Globus pallidus (tissue), 1 donor: ENCODE data around the gene TSPAN13.

Source experiments
- DNase-seq: peaks from one replicate; pipeline ENCODE4 v3.0.0-alpha.2; 2015; ENCODE audit warnings: low spot score

TSPAN13 gene

DNA sequence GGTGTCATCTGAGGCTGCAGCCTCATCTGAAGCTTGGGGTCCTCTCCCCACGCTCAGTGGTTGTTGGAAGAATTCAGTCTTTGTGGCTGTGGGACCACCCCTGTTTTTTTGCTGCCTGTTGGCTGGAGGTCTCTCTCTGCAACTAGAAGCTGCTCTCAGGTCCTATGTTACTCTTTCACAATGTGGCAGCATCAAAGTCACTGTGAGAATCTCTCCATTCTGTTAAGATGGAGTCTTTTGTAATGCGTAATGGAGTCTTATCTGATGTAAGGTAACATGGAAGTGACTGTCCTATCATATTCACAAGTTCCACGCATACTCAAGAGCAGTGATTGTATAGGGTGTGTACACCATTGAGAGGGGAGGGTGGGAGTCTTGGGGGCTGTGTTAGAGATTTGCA is 24.9 kb downstream of the TSPAN13 start:
- no peak for DNase-seq

DNA sequence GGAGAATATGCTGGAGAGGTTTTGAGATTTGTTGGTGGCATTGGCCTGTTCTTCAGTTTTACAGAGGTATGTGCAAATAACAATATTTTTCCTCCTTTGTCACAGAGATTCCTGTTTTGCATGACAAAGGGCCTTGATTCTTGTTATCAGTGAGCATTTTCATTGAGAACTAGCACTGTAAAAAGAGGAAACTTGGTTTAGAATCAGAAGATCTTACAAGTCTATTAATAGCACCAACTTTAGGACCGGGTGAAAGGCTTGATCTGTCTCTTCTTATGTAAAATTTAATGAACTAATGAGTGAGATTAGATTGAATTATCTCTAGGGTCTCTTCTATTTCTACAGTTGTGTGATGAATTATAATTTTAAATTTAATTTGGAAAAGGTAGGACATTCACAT is 25.5 kb downstream of the TSPAN13 start:
- no peak for DNase-seq

DNA sequence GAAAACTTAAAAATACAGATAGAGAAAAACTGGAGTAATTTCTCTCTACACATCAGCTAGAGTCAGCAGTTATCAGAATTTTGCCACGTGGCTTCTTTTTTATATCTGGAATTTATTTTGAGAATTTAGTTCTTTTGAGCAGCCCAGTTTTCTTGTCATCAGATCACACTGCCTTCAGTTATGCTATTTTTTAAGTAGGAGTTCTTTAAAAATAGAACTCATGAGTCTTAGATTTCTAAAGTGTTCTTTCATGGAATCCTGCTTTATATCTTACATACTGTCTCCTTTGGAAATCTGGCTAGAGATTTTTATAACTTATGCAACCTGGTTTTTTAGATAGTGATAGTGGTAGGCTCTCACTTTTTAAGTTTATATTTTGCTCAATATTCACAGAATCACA is 27.0 kb downstream of the TSPAN13 start:
- no peak for DNase-seq

DNA sequence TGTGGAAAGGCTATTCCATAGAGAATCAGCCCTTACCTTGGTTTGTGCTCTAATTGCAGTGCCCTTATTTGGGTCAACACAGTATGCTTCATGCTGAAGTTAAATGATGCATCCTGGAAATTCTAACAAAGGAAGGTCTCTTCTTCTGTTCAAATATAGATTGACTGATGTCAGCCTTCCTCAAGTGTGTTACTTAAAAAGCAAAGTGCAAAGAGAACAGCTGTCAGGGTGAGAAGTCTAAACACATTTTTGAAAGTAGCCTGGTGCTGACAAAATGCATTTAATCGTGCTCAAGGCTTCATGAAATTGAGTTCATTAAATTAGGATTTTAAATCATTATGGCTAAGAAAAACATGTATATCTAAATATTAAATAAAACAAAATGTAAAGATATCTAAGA is 31.8 kb downstream of the TSPAN13 start:
- no peak for DNase-seq

DNA sequence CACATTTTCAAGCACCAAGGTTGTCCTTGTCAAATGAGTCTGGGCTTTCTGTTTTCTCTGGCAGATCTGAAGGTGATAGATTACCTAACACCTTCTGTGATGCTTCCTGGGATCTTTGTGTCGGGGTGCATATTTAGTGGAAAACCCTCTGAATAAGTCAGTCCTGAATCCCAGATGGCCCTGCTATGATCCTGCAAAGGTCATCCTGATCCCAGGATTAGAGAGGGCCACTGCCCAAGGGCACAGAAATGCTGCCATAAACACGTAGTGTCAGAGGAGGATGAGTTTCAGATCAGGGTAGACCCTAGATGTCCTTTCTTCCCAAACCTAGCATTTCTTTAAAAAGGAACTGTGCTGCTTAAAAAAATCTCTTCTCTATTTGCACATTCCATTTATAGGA is 32.3 kb downstream of the TSPAN13 start:
- no peak for DNase-seq

DNA sequence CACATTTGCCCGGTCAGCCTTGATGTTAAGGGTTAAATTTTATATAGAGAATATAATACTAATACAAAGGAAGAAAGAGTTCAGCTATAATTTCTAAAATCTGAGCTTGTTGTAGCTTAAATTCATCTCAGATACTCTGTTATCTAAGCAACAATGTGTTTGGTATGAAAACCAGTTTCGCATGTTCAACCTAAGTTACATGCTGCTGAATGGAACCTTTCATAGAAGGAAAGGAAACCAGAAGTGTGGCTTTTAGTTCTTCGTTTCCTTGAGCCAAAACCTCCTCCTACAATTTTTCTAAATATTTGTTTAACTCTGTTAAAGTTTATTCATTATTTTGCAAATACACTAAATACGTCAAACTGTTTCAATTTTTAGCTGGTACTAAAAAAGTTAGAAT is 32.7 kb downstream of the TSPAN13 start:
- DNase-seq, result no peak

DNA sequence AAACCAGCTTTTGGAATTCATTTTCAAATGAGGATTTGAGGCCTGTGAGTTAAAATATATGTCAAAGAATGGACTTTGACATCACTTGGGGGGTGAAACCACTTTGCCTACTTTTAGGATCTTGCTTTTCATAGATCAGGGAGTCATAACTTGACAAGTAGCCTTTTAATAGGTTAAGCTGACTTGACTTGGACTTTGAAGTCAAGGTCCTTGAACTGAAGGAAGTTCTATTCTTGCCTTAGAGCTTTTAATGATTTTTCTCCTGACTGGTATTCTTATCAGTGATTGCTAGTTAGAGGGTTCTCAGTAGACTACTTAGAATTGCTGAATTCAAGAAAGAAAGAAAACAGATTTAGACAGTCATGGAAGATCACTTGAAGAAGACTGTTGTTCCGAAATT is 33.6 kb downstream of the TSPAN13 start:
- DNase-seq, result no peak

DNA sequence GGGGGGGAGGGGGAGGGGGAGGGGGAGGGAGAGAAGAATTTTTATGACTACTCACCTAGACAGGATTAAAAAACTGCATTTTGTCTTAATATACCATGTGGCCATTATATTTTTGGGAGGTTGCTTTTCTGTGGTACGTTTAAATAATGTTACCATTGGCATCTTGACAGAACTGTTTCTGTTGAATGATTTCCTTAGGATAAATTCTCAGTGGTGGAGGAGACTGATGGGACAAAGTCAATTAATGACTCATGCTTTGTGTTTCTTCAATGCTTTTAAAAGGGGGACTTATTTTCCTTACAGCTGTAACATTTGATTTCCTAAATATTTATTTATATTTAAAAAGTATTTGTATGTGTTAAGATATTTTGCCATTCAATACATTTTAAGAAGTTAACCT is 37.5 kb downstream of the TSPAN13 start:
- DNase-seq, result no peak

DNA sequence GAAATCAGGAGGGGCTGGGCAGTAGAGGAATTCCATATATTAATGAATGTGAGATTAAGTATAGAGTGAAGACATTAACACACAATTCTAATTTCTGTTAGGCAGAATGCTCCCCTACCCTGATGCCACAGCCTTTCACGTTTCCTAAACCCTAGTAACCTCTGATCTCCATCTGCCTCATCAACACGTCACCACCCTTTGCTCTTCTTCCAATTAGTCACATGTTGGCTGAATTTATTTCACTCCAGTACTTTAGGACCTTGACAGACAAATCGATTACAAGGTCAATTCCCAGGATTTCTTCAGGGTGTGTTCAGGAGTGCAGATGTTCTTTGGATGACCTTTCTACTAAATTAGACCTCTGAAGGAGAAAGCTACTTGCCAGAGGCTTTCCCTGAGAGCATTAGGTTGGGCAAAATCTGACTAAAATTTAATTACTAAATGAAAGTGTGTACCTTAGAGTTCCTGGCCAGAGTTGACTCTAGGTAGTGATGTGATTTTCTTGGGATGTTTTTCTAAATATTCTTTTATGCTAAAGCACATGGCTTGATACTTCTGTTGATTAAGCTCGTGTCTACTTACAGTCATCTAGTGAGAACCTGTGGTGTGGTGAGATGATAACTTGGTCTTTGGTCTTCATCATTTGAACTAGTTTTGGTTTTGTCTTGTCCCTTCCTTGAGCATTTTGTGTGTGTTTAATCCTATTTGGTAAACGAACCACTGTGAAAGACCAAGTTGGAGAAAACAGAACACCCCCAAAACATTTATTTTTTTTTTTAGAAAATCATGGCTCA is 38.5 kb downstream of the TSPAN13 start:
- no peak for DNase-seq

DNA sequence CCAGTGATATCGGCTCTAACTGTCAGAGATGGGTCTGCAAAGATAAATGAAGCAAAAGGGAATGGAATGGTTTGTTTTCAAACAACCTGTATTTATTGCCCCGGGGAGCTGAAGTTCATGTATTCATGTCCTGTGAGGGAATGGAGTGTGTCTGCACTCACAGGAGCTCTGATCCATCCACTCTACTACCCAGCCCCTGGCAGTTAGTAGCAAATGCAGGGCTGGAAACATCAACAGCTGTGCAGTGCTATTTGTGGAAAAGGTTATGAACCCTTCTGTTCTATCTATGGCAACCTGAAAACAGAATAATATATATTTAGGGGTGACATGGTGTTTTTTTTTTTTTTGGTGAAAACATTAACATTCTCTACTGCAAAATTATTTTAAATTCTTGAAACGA is 41.4 kb downstream of the TSPAN13 start:
- DNase-seq, result no peak

DNA sequence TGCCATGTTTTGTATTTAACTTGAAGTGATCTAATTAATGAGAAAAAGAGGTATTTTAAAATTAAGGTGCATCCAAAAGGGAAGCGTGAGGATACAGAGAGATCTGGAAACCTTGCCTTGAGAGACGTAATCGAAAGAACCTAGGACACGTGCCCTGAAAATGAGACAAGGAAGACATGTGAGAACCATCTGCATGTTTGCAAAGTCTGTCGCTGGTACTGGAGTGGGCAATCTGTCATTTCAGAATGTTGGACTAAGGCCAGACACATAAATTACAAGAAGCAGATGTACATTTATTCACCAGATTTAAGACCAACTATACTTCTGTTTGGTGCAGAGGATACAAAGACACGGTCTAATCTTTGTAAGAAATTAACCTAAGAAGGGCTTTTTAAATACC is 42.1 kb downstream of the TSPAN13 start:
- no peak for DNase-seq

DNA sequence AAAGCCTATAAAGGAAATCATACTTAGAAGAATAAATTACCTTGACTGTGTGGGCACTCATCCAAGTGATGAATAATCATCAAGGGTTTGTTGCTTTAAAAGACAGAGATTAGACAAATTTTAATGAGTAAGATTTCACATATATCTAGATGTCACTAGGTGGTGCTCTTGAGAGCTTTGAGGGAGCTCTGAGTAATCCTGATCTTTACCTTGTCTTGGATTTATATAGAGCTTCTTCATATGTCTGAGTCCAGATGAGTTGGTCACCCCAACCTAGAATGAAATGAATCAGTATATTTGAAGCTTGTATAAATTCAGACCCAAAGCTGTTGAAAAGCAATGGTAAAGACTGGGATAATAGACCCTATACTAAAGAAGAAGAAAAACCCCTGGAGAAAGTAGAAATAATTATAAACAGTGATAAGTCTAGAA is 47.6 kb downstream of the TSPAN13 start:
- peak; percentile 9 for DNase-seq

DNA sequence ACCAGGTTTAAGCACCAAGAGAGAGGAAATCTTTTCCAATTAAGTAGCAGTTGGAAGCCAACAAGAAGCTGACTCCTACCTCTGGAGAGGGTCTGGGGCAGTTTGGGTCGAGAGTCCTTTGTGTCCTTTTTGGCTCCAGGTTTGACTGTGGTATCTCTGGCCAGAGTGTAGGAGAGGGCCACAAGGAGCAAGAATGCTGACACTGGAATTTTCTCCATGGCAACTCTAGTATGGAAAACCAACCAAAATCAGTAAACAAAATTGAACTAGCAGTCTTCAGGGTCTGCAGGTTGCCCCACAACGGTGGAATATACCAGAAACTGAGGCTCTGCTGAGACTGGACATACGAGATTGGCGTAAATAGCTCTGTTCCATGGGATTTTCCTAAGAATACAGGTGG is 48.0 kb downstream of the TSPAN13 start:
- no peak for DNase-seq

DNA sequence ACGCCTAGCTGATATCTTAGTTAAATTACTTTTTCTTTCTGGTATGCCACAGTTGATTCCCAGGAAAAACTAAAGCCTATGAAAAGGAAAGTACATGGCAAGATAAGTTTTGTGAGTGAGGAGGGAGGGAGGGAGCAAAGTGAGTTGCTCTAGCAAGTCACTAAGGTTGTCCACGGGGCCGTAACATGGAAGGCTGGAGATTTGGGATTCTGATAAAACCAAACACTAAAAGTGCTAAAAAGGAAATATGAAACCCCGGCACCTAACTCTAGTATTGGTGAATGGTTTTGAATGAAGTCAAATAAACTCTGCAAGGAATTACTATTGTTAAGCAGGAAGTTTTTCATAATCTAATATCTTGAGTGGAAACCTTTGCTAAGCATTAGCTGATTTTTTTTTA is 49.6 kb downstream of the TSPAN13 start:
- no peak for DNase-seq

DNA sequence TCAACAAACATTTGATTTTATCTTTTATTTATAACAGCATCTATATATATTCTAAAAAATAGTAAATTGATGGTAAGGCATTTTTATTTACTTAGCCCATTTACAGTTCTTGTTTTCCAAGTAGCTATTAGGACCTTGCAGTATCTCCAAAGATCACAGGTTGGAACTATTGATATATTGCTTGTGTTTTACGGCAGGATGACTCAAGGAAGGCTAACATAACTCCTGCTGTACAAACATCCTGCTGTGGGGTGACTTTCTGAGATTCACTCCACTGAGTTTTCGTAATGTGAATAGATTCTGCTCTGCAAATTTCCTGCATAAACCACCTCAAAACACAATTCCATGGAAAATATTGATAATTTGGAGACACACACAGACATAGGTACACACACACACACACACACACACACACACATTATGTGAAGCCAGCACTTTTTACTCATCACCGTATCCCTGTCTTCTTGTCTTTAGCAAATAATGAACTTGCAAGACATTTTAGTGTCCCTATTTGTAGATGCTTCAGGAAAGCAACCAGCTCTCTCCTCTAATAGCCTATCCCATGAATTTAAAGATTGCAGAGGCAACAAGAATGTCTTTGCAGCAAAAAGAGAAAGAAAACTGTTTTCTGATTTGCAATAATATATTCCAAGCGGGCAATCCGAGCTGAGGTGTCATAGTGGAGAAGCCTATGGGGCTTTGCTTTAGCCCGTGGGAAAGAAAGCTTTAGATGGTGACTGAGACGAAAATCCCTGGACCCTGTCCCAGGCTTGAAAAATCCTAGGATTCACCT is 50.5 kb downstream of the TSPAN13 start:
- DNase-seq, result no peak

DNA sequence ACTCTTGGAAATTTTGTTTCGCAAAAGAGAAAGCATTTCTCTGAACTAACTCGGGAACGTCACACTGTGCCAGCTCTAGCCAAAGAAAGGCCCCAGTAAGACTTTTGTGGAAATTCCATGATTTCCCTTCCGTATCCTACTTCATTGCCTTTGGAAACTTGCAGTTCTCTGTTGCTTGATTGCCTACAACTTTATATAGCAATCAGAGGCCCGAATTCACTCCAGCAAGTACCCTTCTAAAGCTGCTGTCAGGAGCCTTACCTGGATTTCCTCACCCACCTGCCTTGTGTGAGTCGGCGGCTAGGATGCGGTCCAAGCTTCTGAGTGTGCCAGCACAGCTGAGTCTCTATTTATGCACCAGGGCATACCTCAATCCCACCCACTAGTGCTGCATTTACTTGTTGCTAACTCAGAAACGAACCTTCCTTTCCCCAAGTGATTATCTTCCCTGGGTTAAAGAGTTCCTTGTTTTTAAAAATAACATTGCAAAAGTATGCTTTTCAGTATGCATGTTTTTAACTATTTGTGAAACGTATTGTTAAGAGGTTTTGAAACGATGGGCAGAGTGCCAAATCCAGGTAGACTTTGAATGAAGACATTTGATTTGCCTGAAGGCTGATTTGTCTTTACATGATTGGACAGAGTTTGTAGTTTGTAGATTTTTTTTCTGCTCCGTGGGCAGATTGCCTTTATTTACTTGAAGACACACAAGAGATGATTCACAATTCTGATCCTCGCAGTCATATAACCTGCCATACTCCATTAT is 51.3 kb downstream of the TSPAN13 start, which contains the start of gene AGR2:
TSS of gene AGR2 (minus strand) at position 326 of the 766 bp plus-strand sequence. CDS start 3,203 bp downstream, outside the sequence.
- DNase-seq, result no peak

DNA sequence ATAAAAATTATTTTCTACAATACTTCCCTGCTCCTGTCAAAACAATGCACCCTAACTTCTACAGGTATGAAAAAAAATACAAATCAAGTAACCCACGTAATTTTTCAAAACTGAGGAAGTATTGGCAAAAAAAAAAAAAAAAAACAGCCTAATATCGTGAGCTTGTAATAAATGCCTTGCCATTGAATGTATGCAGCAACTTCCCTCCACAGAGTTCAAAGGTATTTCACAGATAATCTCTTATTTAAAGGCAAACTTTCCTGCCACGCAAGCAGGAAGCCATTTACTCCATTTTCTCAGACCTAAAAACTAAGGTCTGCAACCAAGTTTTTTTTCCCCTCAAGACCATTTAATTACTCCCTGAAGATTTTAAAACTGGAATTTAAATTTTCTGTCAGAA is 51.9 kb downstream of the TSPAN13 start:
- no peak for DNase-seq

DNA sequence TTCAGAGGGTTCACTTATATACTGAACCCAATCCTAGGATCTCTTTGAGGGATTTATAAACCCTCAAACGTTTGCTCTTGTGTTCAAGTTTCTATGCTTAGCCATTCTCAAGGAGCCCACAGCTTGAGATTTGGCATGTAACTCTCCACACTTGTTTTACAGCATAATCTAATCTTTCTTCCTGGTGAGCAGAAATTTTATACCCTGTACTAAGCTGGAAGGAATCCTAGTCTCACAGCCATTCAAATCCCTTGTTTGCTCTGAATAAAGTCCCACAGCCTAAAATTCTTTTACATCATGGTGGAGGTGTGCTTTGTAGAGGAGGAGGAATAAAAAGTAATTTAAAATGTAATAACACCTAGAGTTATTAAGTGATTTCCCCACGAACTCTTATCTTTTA is 56.6 kb downstream of the TSPAN13 start:
- DNase-seq, result no peak

DNA sequence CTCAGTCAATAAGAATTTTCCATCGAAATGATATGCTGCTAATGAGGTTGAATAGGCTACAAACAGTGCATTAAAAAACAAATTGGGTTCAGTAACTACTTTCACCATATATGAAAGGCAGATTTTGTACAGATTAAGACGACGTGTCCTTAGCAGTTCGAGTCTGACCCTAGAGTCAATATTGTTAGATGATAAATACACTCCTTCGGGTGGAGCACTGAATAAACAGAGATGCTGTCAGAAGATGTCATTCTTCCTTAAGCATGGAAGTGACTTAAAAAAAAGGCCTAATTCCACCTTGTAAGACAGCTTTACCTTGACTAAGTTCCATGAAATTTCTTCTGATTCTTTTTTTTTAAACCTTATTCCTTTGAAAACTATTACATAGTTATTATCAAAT is 57.0 kb downstream of the TSPAN13 start:
- DNase-seq, result no peak

DNA sequence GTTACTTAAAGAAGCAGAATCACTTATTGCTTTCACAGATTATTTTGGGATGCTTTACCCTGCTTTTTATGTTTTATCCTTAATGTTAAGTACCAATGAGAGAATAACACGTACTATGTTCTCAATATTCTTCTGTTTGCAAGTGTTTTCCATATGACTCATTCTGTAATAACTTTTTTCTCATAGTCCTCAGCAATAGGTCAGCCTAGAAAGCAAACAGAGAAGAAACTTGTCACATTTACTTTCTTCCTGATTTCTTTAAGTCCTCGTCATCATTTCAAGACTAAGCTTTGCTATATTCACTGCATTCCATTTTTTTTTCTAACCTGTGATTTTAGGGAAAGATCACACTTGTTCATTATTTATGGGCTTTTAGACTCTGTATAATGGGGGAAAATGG is 58.0 kb downstream of the TSPAN13 start:
- no peak for DNase-seq

DNA sequence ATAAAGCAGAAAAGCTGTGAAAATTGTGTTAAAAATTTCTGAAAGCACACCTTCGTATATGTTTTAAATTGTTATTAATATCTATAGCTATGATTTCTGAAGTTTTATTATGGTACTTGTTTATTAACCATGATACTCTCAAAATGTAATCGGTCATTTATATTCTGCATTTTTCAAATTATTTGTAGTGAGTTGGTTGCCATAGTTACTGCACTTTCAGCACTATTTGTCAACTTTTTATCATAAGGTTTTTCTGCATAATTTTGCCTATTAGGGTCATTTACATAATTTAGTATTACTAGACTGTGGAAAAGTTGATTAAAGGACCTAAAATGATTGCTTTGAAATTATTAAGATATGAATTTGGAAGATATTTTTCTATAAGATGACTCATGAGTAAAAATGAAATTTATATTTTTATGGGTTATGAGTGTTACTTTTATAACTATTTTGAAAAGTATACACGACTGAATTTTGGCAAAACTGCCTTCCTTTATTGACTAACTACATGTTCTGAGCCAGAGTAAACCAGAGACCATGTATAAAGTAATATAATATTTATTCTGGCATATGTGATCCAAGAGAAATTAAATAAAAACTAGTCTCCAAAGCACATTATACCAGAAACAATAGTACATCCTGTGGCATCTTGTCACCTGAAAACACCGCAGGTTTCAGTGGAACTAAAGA is 59.1 kb downstream of the TSPAN13 start:
- DNase-seq, result no peak

DNA sequence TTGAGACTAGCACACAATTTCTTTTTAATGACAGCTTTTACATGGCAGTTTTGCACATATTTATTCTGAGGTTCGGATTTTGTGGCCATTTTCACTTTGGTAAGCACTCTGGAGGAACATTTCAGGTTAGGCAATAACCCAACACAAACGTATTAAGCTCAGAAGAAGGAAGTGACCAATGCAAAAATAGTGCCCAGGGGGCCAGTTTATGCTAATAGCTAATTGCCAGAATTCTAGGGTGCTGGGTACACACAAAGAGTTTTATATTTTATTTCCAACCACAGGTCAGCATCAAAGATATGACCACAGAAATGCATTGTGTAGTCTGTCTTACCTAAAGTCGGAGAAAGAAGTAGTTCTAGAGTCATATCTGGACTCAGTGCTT is 59.7 kb downstream of the TSPAN13 start:
- DNase-seq, result no peak
